Esophagus muscularis mucosa (tissue), 3 donors: ENCODE results near the gene WBP2.

Source experiments
- POLR2A ChIP-seq: fragments of 450-650 bp; IDR thresholded peaks from one replicate; pipeline ENCODE4 v1.6.1; 2017; ENCODE audit warnings: antibody characterized with exemption, moderate library complexity, mild to moderate bottlenecking, low read depth
- POLR2AphosphoS5 ChIP-seq, 2 donors: sonication (generic); formaldehyde crosslinking; IDR thresholded peaks; one replicate each; pipeline ENCODE4 v1.6.1; 2017; ENCODE audit warnings: antibody characterized with exemption in 2 of 2
- TF ChIP-seq, protein P1 (sequence below), 3 experiments: fragments of 200-600 bp in 2 of 3; fragments of 450-650 bp in 1 of 3; sonication (generic) in 2 of 3; IDR thresholded peaks; one replicate each; pipeline ENCODE4 v1.5.1; 2017 to 2019; ENCODE audit warnings: antibody characterized with exemption in 3 of 3, mild to moderate bottlenecking in 2 of 3, moderate library complexity in 1 of 3

DNA sequence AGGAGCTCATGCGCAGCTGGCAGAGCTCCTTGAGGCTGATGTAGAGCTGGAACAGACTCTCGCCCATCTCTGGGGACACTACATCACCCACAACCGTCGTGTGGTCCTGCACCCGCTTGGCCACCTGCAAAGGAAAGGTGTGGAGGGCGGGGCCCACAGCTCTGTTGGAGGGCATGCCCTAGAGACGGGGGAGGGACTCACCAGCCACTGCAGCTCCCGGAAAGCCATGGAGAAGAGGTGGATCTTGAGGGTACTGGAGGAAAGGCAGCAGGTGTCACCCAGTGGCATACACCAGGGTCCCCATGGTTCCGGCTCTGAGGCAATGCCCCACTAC, 19.5 kb downstream of the WBP2 start:
- TF ChIP-seq, protein P1, sequence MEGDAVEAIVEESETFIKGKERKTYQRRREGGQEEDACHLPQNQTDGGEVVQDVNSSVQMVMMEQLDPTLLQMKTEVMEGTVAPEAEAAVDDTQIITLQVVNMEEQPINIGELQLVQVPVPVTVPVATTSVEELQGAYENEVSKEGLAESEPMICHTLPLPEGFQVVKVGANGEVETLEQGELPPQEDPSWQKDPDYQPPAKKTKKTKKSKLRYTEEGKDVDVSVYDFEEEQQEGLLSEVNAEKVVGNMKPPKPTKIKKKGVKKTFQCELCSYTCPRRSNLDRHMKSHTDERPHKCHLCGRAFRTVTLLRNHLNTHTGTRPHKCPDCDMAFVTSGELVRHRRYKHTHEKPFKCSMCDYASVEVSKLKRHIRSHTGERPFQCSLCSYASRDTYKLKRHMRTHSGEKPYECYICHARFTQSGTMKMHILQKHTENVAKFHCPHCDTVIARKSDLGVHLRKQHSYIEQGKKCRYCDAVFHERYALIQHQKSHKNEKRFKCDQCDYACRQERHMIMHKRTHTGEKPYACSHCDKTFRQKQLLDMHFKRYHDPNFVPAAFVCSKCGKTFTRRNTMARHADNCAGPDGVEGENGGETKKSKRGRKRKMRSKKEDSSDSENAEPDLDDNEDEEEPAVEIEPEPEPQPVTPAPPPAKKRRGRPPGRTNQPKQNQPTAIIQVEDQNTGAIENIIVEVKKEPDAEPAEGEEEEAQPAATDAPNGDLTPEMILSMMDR (IDR thresholded peaks at IDR 0.05), result no peak
- no peak for TF ChIP-seq POLR2AphosphoS5 (IDR thresholded peaks at IDR 0.05)
- no peak for TF ChIP-seq POLR2A
